ENCODE measurements around the gene ARHGEF28. TPM values are rescaled to one million over a fixed set of nuclear protein-coding genes. Genes with fewer than 3 reads are reported as not detected.

The ARHGEF28 gene
- total RNA-seq, 1 donor from 2014 or later, result 66.1 TPM

DNA sequence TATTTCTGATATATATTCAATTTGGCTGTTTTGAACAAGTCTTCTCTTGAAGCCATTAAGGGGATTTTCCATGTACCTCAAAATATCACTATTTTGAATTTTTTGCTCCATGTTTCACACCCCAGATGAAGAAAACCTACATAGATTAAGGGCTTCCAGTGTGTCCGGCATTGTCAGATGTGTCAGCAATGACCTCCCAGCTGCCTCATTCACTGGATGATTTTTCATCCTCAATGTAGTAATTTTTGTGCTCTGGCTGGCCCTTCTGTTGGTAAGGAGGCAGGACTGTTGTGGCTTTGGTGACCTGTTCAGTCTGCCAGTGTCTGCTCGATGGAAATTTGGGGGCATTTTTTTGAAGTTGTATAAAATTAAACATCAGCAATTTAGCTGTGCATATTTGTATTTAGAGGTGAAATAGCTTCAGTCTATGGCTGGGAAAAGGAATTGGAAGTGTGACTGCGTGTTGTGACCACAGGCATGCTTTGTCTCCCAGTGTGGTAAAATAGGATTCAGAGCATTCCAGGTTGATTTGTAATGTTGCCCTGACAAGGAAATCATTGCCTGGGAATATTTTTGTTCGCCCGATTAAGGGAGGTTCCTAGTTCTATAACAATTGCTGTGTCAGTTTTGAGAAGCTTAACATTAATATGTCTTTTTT lies 312.4 kb downstream of the ARHGEF28 start:
- no peaks in the 10 kb centered on the region for H3K27me3 ChIP-seq (ENCODE audit: control insufficient read depth, insufficient read depth, low read length)
- DNase-seq (ENCODE audit: low read depth), result peak; percentile 96
- TF ChIP-seq, protein P1, sequence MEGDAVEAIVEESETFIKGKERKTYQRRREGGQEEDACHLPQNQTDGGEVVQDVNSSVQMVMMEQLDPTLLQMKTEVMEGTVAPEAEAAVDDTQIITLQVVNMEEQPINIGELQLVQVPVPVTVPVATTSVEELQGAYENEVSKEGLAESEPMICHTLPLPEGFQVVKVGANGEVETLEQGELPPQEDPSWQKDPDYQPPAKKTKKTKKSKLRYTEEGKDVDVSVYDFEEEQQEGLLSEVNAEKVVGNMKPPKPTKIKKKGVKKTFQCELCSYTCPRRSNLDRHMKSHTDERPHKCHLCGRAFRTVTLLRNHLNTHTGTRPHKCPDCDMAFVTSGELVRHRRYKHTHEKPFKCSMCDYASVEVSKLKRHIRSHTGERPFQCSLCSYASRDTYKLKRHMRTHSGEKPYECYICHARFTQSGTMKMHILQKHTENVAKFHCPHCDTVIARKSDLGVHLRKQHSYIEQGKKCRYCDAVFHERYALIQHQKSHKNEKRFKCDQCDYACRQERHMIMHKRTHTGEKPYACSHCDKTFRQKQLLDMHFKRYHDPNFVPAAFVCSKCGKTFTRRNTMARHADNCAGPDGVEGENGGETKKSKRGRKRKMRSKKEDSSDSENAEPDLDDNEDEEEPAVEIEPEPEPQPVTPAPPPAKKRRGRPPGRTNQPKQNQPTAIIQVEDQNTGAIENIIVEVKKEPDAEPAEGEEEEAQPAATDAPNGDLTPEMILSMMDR (IDR thresholded peaks at IDR 0.05; ENCODE audit: insufficient read depth, low read length, poor library complexity, severe bottlenecking), result no peak
- no peaks in the 10 kb centered on the region for H3K36me3 ChIP-seq (ENCODE audit: control insufficient read depth, insufficient read depth, low read length)
- H3K4me3 ChIP-seq (ENCODE audit: low read depth, low read length), result no peak overlapping the region

DNA sequence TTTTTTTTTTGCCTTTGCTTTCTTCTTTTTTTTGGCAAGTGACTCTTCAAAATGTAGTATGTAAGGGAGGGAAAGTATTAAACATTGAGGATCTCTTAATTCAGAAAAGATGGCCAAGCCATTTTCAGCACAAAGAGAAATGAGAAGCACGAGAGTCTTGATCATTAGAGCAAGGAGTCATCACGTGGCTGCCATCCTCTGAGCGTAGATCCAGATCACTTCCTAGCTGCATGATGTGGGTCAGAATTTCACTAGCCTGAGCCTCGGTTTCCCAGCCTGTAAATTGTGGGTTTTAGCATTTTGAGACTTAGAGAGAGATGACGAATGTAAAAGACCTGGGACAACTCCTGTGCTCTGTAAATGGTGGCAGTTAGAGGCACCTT lies 312.9 kb downstream of the ARHGEF28 start:
- H3K4me3 ChIP-seq (ENCODE audit: low read depth, low read length), result no peak overlapping the region
- DNase-seq (ENCODE audit: low read depth), result no peak
- H3K27me3 ChIP-seq (ENCODE audit: control insufficient read depth, insufficient read depth, low read length), result no peaks in the 10 kb centered on the region
- no peaks in the 10 kb centered on the region for H3K36me3 ChIP-seq (ENCODE audit: control insufficient read depth, insufficient read depth, low read length)
- TF ChIP-seq, protein P1 (IDR thresholded peaks at IDR 0.05; ENCODE audit: insufficient read depth, low read length, poor library complexity, severe bottlenecking), result no peak

DNA sequence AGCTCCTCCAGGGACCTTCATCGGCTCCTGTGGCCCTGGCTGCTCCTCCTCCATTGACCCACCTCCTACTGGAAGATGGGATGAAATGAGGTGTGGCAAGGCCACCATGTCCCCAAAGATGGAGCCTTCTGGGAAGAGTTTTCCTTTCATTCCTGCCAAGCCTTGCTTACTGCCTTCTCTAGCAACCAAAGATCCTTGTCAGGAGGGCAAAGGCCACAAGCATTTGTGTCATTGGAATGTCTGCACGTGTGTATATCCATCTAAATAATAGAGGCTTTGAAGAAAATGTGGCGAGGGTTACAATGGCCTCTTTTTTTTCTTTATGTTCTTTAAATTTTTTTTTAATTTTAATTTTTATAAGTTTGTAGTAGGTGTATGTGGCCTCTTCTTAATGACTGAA lies 313.6 kb downstream of the ARHGEF28 start:
- no peak for DNase-seq (ENCODE audit: low read depth)
- H3K27me3 ChIP-seq (ENCODE audit: control insufficient read depth, insufficient read depth, low read length), result no peaks in the 10 kb centered on the region
- no peaks in the 10 kb centered on the region for H3K36me3 ChIP-seq (ENCODE audit: control insufficient read depth, insufficient read depth, low read length)

DNA sequence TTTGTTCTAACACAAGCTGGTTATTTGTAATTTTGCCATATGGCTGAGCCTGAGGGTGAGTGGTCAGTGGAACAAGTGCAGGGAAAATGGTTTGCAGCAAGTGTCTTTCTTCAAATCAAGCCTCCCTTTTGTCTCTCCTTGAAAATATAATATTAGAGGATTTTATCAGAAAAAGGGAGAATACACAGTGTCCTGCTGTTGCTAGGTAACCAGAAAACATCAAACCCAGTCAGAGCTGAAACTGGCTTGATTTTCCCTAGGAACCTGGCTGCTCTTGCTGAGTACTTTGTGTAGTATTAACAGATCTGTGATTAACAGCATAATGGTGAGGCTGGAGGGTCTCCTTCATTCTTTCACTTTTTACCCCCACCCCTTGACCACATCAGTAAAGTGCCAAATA lies 314.0 kb downstream of the ARHGEF28 start:
- H3K27me3 ChIP-seq (ENCODE audit: control insufficient read depth, insufficient read depth, low read length), result no peaks in the 10 kb centered on the region
- no peak overlapping the region for H3K4me3 ChIP-seq (ENCODE audit: low read depth, low read length)
- TF ChIP-seq, protein P1 (IDR thresholded peaks at IDR 0.05; ENCODE audit: insufficient read depth, low read length, poor library complexity, severe bottlenecking), result no peak
- no peaks in the 10 kb centered on the region for H3K36me3 ChIP-seq (ENCODE audit: control insufficient read depth, insufficient read depth, low read length)
- no peak for DNase-seq (ENCODE audit: low read depth)

More for the DNA sequence above, 313.6 kb downstream of the ARHGEF28 start:
- TF ChIP-seq, protein P1 (IDR thresholded peaks at IDR 0.05; ENCODE audit: insufficient read depth, low read length, poor library complexity, severe bottlenecking), result no peak
- no peak overlapping the region for H3K4me3 ChIP-seq (ENCODE audit: low read depth, low read length)

DNA sequence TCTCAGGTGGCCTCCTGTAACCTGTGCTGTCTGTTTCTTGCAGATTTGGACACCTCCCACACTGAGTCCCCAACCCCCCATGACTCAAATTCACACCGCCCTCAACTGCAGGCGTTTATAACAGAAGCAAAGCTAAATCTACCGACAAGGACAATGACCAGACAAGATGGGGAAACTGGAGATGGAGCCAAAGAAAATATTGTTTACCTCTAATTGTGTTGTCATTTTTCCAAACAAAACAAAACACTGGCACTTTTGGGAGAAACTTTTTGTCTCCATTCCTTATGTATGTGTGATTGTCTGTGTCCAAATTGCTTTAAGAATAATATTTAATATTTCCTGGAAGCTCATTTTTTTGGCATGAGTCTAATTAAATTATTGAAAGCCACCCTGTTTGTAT lies 314.8 kb downstream of the ARHGEF28 start:
- TF ChIP-seq, protein P1 (IDR thresholded peaks at IDR 0.05; ENCODE audit: insufficient read depth, low read length, poor library complexity, severe bottlenecking), result no peak
- no peak for DNase-seq (ENCODE audit: low read depth)
- H3K4me3 ChIP-seq (ENCODE audit: low read depth, low read length), result no peak overlapping the region
- no peaks in the 10 kb centered on the region for H3K36me3 ChIP-seq (ENCODE audit: control insufficient read depth, insufficient read depth, low read length)
- no peaks in the 10 kb centered on the region for H3K27me3 ChIP-seq (ENCODE audit: control insufficient read depth, insufficient read depth, low read length)

DNA sequence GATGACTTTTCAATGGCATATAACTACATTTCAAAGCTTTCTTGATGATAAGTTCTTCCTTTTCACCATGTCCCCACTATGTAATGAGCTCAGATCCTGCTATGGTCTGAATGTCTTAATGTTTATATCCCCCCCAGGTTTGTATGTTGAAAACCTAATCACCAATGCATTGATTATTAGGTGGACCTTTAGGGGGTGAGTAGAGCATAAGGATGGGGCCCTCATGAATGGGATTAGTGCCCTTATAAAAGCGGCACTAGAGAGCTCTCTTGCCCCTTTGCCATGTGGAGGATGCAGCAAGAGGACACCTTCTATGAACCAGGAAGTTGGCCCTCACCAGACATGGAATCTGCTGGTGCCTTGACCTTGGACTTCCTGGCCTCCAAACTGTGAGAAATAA lies 316.8 kb downstream of the ARHGEF28 start:
- no peak for DNase-seq (ENCODE audit: low read depth)
- Histone ChIP-seq H3K4me3 (ENCODE audit: low read depth, low read length) (no peak overlapping the region), H3K27me3 (ENCODE audit: control insufficient read depth, insufficient read depth, low read length) (no peaks in the 10 kb centered on the region), H3K36me3 (ENCODE audit: control insufficient read depth, insufficient read depth, low read length) (no peaks in the 10 kb centered on the region)
- TF ChIP-seq, protein P1 (IDR thresholded peaks at IDR 0.05; ENCODE audit: insufficient read depth, low read length, poor library complexity, severe bottlenecking), result no peak

Data from kidney epithelial cell (primary cell).